NCI-H146 treated with DMSO at 0.1 percent for 48 hours (cell line): ENCODE measurements around the gene SLC35E4.
"Not testable (repeated sequence)": the region's sequence is repeated elsewhere in the genome, so short reads cannot be mapped to it uniquely, and the experiment has no call there.

ENCODE experiments used
- DNase-seq: peaks from one replicate; lab custom pipeline; 2025; ENCODE audit not compliant: unreplicated experiment; lab: John Stamatoyannopoulos, UW

The SLC35E4 gene

DNA sequence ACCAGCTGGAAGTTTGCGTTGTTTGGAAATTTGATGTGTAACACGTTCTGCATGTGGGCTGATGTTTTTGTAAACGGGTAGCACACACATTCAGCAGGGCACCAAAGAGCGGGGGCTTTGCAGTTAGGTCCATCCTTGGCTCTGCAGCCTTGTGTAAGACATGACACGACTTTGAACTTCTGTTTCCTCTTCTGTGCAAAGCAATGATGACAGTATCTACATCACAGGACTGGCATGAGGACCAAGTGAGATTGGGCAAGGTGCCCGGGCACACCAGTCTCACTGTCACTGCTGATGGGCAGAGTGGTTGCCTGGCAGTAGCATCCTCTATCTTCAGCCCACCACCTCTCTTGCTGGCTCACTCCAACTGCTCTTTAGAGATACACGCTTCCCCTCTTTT lies 25.3 kb upstream of the SLC35E4 start:
- DNase-seq, result no peak

GRCh38 chr22:30611197-30611596 lies 24.4 kb upstream of the SLC35E4 start:
- no peak for DNase-seq

DNA sequence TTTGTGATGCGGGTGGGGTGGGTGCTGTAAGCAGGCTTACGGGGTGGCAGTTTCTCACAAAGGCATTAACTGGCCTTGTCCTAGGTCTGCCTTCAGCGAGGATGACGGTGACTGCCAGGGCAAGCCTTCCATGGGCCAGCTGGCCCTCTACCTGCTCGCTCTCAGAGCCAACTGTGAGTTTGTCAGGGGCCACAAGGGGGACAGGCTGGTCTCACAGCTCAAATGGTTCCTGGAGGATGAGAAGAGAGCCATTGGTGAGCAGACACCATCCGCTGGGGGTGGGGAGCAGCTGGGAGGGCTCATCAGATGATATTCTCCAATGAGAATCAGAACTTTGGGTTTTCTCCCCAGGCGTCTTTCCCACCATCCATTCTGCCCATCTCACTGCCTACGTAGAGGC lies 22.8 kb upstream of the SLC35E4 start:
- no peak for DNase-seq

- DNase-seq, result no peak
Measured at GRCh38 chr22:30614268-30614667, 21.3 kb upstream of the SLC35E4 start.

GRCh38 chr22:30614879-30615278 lies 20.7 kb upstream of the SLC35E4 start:
- no peak for DNase-seq

DNA sequence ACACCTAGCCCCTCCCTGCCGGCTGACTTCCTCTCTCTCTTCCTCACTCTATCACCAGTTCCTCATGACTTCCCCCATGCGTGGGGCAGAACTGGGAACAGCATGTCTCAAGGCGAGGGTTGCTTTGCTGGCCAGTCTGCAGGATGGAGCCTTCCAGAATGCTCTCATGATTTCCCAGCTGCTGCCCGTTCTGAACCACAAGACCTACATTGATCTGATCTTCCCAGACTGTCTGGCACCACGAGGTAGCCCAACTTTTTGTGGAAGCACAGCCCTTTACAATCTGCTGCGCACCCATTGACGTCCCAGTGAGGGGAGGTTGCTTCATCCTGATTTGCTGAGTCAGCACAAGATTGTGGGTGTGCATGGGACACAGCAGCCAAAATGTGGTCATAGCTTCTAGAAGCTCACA lies 20.0 kb upstream of the SLC35E4 start:
- DNase-seq, result no peak

DNA sequence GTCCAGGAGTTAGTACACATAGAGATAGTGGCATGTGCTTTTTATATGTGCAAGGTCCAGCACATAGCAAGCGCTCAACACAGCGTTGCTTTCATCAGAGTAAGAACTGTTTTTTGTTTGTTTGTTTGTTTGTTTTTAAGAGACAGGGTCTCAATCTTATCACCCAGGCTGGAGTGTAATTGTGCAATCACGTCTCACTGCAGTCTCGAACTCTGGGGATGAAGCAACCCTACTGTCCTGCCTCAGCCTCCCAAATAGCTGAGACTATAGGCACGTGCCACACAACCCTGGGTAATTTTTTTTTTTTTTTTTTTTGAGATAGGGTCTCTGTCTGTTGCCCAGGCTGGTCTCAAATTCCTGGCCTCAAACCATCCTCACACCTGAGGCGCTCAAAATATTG lies 17.8 kb upstream of the SLC35E4 start:
- DNase-seq, result no peak

DNA sequence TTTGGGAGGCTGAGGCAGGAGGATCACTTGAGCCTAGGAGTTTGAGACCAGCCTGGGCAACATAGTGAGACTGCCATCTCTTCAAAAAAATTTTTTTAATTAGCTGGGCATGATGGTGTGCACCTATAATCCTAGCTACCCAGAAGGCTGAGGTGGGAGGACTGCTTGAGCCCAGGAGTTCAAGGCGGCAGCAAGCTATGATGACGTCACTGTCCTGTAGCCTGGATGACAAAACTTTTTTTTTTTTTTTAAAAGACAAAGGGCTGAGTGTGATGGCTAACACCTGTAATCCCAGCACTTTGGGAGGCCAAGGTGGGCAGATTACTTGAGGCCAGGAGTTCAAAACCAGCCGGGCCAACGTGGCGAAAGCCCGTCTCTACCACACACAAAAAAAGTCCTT lies 15.7 kb upstream of the SLC35E4 start:
- not testable (repeated sequence) for DNase-seq

DNA sequence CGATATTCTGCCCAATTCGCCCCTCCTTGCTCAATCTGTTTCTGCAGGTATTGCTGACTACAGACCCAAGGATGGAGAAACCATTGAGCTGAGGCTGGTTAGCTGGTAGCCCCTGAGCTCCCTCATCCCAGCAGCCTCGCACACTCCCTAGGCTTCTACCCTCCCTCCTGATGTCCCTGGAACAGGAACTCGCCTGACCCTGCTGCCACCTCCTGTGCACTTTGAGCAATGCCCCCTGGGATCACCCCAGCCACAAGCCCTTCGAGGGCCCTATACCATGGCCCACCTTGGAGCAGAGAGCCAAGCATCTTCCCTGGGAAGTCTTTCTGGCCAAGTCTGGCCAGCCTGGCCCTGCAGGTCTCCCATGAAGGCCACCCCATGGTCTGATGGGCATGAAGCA lies 9.2 kb upstream of the SLC35E4 start:
- no peak for DNase-seq

DNA sequence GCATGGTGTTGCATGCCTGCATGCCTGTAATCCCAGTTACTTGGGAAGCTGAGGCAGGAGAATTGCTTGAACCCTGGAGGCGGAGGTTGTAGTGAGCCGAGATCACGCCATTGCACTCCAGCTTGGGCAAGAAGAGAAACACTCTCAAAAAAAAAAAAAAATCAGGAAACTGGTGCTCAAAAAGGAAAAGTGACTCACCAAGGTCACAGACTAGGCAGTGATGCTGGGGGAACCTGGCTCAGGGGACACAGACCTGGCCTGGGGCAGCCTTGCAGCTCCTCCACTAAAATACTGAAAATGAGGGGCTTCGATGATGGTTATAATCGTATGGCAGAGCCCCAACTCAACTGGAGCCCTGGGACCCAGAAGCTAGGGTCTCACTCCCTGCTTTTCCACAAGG lies 8.1 kb upstream of the SLC35E4 start:
- DNase-seq, result no peak

DNA sequence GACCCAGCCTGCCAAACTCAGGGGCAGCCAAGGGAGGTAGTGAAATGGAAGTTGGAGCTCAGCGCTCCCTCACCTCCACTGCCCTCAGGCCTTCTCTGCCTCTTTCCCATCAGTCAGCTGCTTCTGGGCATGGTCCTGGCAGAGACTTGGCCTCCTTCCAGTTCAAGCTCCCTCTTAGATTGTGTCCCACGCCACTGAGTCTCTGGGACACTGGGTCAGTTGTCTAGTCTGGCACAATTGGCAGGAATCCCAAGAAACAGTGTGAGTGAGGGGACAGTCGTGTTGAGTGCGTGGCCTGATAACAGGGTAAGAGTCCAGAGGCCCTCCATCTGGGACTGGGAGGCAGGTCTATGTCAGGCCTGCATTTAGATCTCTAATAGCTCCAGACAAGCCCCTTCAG lies 7.1 kb upstream of the SLC35E4 start:
- no peak for DNase-seq

GRCh38 chr22:30631469-30631868 lies 4.1 kb upstream of the SLC35E4 start:
- not testable (repeated sequence) for DNase-seq

- peak; percentile 34 for DNase-seq
Measured at GRCh38 chr22:30634471-30635233, 929 bp upstream of the SLC35E4 start.

DNA sequence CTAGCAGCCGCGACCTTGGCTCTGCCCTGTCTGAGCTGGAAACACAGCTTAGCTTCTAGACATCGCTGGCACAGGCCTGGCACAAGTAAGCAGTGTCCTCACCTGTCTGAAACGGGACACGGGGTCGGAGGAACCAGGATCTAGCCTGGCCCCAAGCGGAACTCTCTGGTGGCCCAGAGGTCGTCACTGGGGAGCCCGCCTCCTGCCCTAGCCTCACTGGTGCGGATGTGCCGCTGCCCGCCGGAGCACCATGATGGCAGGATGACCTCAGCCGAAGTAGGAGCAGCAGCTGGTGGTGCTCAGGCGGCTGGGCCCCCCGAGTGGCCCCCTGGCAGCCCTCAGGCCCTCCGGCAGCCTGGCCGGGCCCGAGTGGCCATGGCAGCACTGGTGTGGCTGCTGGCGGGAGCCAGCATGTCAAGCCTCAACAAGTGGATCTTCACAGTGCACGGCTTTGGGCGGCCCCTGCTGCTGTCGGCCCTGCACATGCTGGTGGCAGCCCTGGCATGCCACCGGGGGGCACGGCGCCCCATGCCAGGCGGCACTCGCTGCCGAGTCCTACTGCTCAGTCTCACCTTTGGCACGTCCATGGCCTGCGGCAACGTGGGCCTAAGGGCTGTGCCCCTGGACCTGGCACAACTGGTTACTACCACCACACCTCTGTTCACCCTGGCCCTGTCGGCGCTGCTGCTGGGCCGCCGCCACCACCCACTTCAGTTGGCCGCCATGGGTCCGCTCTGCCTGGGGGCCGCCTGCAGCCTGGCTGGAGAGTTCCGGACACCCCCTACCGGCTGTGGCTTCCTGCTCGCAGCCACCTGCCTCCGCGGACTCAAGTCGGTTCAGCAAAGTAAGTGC lies 871 bp downstream of the SLC35E4 start:
- peak; percentile 3 for DNase-seq

GRCh38 chr22:30637701-30638114 lies 2.1 kb downstream of the SLC35E4 start:
- no peak for DNase-seq

- DNase-seq, result no peak
Measured at GRCh38 chr22:30640361-30640760, 4.8 kb downstream of the SLC35E4 start.

GRCh38 chr22:30640839-30641430 lies 5.4 kb downstream of the SLC35E4 start:
- DNase-seq, result no peak

GRCh38 chr22:30643055-30643875 lies 7.7 kb downstream of the SLC35E4 start:
- no peak for DNase-seq

DNA sequence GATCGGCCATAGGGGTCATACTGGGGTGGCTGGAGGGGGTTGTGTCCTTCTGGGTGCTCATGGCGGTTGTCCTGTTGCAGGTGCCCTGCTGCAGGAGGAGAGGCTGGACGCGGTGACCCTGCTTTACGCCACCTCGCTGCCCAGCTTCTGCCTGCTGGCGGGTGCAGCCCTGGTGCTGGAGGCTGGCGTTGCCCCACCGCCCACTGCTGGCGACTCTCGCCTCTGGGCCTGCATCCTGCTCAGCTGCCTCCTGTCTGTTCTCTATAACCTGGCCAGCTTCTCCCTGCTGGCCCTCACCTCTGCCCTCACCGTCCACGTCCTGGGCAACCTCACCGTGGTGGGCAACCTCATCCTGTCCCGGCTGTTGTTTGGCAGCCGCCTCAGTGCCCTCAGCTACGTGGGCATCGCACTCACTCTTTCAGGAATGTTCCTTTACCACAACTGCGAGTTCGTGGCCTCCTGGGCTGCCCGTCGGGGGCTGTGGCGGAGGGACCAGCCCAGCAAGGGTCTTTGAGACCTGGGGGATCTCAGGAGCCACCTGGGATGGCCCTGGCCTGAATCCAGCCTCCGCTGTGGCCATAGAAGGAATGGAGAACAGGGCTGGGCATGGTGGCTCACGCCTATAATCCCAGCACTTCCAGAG lies 11.1 kb downstream of the SLC35E4 start:
- DNase-seq, result no peak

DNA sequence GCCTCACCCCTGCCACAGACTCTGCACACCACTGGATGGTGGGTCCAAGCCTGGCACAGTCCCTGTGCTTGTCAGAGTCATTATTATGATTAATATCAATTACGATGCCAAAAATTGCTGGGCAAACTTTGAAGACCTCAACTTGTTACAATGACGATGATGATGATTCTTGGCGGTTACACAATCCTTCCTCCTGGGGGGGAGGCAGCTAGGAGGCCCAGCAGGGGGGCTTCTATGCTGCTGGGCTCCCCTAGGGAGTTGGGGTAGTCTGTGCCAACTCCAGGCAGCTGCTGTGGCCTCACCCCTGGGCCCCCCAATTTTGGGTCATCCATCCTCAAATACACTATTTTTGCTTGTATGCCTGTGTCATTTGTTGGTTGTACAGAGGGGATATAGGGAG lies 12.0 kb downstream of the SLC35E4 start:
- no peak for DNase-seq

DNA sequence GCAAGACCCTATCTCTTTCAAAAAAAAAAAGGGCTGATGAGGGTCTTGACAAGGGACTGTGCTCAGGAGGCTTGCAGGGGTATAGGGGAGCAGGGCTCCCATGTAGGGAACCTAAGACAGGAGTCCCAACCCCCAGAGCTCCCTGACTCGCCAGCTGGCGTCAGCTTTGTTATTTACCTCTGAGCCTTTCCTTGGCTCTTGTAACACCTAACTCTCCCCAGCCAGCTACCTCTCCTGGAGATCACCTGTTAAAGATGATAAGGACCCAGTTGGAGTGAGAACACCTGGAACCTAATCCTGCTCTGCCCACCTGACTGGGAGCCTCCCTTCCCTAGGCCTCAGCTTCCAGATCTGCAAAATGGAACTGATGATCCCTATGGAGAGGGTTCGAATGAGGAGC lies 13.2 kb downstream of the SLC35E4 start:
- DNase-seq, result no peak
